ENCODE data around the gene EPX. TPM values are rescaled to one million over a fixed set of nuclear protein-coding genes. Genes with fewer than 3 reads are reported as not detected.

EPX gene
- total and polyA plus RNA-seq, 12 donors, result not detected

- intact Hi-C loops (cut with DNase I), result no loop called here
- Histone ChIP-seq H3K27me3 (no peaks in the 10 kb centered on the region), H3K27ac (no peak overlapping the region), H3K4me3 (no peak overlapping the region), H3K9me3 (replicated peaks in 1 of 3) (no peaks in the 10 kb centered on the region), H3K4me1 (replicated peaks in 1 of 2) (no peaks in the 10 kb centered on the region), H3K36me3 (replicated peaks in 1 of 2) (peaks cover 0 to 59% of the 10 kb centered on the region in 2 donors)
- no peak for DNase-seq
- 92 to 95% (median 93%) methylated on average over 5 of the region's 5 CpGs for WGBS, 4 donors
- TF ChIP-seq CTCF (IDR thresholded peaks at IDR 0.05), result no peak
- no peak for TF ChIP-seq POLR2A (IDR thresholded peaks at IDR 0.05)
These were observed 15.8 kb downstream of the EPX start for GRCh38 chr17:58208344-58208743.

GRCh38 chr17:58210922-58211321, 18.4 kb downstream of the EPX start:
- Histone ChIP-seq H3K4me3 (no peak overlapping the region), H3K27ac (no peak overlapping the region), H3K36me3 (replicated peaks in 1 of 2) (peaks cover 0 to 66% of the 10 kb centered on the region in 2 donors), H3K27me3 (no peaks in the 10 kb centered on the region), H3K9me3 (replicated peaks in 1 of 3) (no peaks in the 10 kb centered on the region), H3K4me1 (replicated peaks in 1 of 2) (no peaks in the 10 kb centered on the region)
- WGBS, 4 donors, result 87 to 90% (median 88%) methylated on average over 5 of the region's 5 CpGs
- DNase-seq, result no peak
- intact Hi-C loops (cut with DNase I), result no loop called here
- TF ChIP-seq CTCF (IDR thresholded peaks at IDR 0.05) (no peak), POLR2A (IDR thresholded peaks at IDR 0.05) (no peak)

GRCh38 chr17:58215685-58216084, 23.2 kb downstream of the EPX start:
- TF ChIP-seq CTCF (IDR thresholded peaks at IDR 0.05) (no peak), POLR2A (IDR thresholded peaks at IDR 0.05) (no peak)
- H3K27me3 ChIP-seq, result no peaks in the 10 kb centered on the region
- H3K4me1 ChIP-seq (replicated peaks in 1 of 2), result peaks cover 0 to 10% of the 10 kb centered on the region in 2 donors
- H3K9me3 ChIP-seq (replicated peaks in 1 of 3), result no peaks in the 10 kb centered on the region
- DNase-seq, result no peak
- H3K27ac ChIP-seq, result no peak overlapping the region
- H3K4me3 ChIP-seq, result no peak overlapping the region
- H3K36me3 ChIP-seq (replicated peaks in 1 of 2), result peaks cover 0 to 43% of the 10 kb centered on the region in 2 donors
- intact Hi-C loops (cut with DNase I), result no loop called here

GRCh38 chr17:58217766-58218165, 25.2 kb downstream of the EPX start:
- Histone ChIP-seq H3K36me3 (replicated peaks in 1 of 2) (peaks cover 0 to 23% of the 10 kb centered on the region in 2 donors), H3K4me3 (no peak overlapping the region), H3K4me1 (replicated peaks in 1 of 2) (peaks cover 0 to 10% of the 10 kb centered on the region in 2 donors), H3K27ac (no peak overlapping the region), H3K27me3 (no peaks in the 10 kb centered on the region), H3K9me3 (replicated peaks in 1 of 3) (no peaks in the 10 kb centered on the region)
- 79 to 88% (median 84%) methylated on average over 3 of the region's 3 CpGs for WGBS, 4 donors
- no peak for TF ChIP-seq POLR2A (IDR thresholded peaks at IDR 0.05)
- no peak for TF ChIP-seq CTCF (IDR thresholded peaks at IDR 0.05)
- no peak for DNase-seq
- intact Hi-C loops (cut with DNase I), result no loop called here

All from adrenal gland (tissue), 12 donors.